Epithelial cell of proximal tubule (primary cell): Measurements from ENCODE around the gene PITPNM2. TPM values are rescaled to one million over a fixed set of nuclear protein-coding genes. Genes with fewer than 3 reads are reported as not detected.

Experiments used
- DNase-seq: peaks from one replicate; pipeline ENCODE4 v3.0.0-alpha.2; 2011; ENCODE audit warnings: low read depth
- H3K4me3 ChIP-seq: 2 replicates; pipeline ENCODE4 v1.5.1; 2011; ENCODE audit warnings: low read depth, mild to moderate bottlenecking, low read length
- CTCF ChIP-seq: conservative IDR thresholded peaks from 2 replicates; pipeline ENCODE4 v1.5.1; 2012; ENCODE audit warnings: low read depth, mild to moderate bottlenecking, low read length
- total RNA-seq: library from RNA; depleted of rRNA; stranded (reverse); fragments of >200 nt; gene quantifications from 2 replicates; pipeline ENCODE4 v1.2.3, GENCODE V29; 2015

Gene PITPNM2
- 4.1 and 4.6 TPM in 2 replicates for total RNA-seq

GRCh38 chr12:123150744-123151456, at the start of gene PITPNM2:
TSS of gene PITPNM2 (minus strand) at chr12:123151090. CDS start at chr12:123034590, 116,500 bp downstream.
- peak within 1 kb of the TSS; percentile 85 for H3K4me3 ChIP-seq
- no peak for DNase-seq
- TF ChIP-seq CTCF: no peak

GRCh38 chr12:123200414-123200813, 49.5 kb upstream of the PITPNM2 start:
- TF ChIP-seq CTCF: no peak
- H3K4me3 ChIP-seq: no peak overlapping the region
- no peak for DNase-seq

- no peak overlapping the region for H3K4me3 ChIP-seq
- DNase-seq: no peak
- TF ChIP-seq CTCF: no peak
Measured at GRCh38 chr12:123199936-123200335, 49.0 kb upstream of the PITPNM2 start.

GRCh38 chr12:123187637-123188036, 36.7 kb upstream of the PITPNM2 start:
- no peak for TF ChIP-seq CTCF
- no peak for DNase-seq

GRCh38 chr12:123180171-123180570, 29.3 kb upstream of the PITPNM2 start:
- DNase-seq: no peak
- no peak overlapping the region for H3K4me3 ChIP-seq
- no peak for TF ChIP-seq CTCF

More at GRCh38 chr12:123187637-123188036, 36.7 kb upstream of the PITPNM2 start:
- no peak overlapping the region for H3K4me3 ChIP-seq

- DNase-seq: no peak
- TF ChIP-seq CTCF: no peak
- no peak overlapping the region for H3K4me3 ChIP-seq
Measured at GRCh38 chr12:123171967-123172366, 21.1 kb upstream of the PITPNM2 start.

GRCh38 chr12:123167329-123167728, 16.4 kb upstream of the PITPNM2 start:
- no peak overlapping the region for H3K4me3 ChIP-seq
- no peak for TF ChIP-seq CTCF
- no peak for DNase-seq
